ENCODE results near the gene C1orf159.

Gene C1orf159

DNA sequence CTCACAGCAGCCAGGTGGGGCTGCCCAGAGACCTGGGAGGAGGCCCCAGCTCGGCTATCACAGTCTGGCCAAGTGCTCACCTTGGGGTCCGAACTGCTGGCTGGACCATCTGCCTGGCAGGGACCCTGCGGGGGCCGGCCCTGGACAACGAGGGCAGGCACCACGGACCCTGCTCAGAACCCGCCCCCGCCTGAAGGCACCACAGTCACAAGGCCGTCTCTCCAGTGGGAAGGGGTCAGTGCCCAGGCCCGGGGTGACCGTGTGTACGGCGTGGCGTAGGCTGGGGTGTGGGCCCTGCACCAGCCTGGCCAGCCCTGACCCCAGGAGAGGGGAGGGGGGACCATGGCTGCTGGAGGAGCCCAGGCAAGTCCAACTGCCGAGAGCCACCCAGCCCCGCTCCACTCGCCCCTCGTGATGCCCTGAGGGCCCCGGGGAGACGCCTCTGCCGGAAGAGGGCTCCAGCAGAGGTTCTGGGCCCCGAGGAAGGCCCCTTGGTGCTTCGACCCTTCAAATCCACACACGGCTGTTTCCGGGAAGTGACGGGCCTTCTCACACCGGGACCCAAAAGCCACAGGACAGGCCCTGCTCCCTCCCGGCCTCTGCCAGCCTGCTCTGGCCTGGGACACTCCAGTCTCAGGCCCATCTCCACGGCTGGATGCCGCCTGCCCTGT, 30.6 kb downstream of the C1orf159 start:
- no peak for TF ChIP-seq NFIC (IDR thresholded peaks at IDR 0.05)
- TF ChIP-seq RAD21 (IDR thresholded peaks at IDR 0.05; ENCODE audit: low read depth) = no peak
- TF ChIP-seq TCF12 (IDR thresholded peaks at IDR 0.05; ENCODE audit: low read depth) = no peak
- TF ChIP-seq CEBPB (IDR thresholded peaks at IDR 0.05) = no peak
- no peak for TF ChIP-seq TEAD4 (IDR thresholded peaks at IDR 0.05)
- TF ChIP-seq ZBTB7A (IDR thresholded peaks at IDR 0.05; ENCODE audit: low read depth) = no peak
- no peak for TF ChIP-seq EGR1 (IDR thresholded peaks at IDR 0.05)

DNA sequence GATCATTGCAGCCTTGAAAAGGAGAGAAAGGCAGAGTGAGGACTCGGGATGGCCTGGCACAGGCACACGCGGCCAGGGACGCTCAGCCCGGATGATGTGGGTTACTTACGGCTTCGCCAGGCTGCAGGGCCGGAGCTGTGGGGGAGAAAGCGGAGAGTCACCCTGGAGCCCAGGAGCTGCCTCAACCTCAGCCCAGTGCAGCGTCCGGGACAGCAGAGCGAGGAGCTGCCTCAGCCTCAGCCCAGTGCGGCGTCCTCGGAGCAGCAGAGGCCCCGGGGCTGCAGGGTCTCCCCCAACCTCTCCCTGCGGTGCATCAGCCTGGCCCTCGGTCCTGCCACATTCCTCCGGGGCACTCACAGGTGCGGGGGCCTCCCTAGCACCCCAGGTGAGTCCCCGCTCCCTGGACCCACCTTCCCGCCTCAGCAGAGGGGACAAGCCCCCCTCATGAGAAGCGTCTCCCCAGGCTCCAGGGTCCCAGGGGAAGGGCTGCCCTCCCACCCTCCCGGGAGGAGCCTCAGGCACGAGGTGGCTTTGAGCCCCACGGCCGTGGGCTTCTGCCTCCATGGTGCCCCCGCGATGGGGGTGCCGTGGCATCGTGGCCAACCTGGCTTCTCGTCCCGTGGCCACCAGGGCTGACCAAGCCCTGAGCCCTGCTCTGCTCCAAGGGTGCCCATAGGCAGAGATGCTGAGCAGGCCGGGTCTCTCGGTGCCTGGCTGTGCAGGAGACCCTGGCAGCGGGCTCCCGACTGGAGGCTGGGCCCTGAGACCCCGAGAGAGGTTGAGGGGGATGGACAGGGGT, 31.3 kb downstream of the C1orf159 start:
- TF ChIP-seq NFIC (IDR thresholded peaks at IDR 0.05) (no peak), CREB1 (IDR thresholded peaks at IDR 0.05; ENCODE audit: low read depth) (no peak), TCF12 (IDR thresholded peaks at IDR 0.05; ENCODE audit: low read depth) (no peak), EGR1 (IDR thresholded peaks at IDR 0.05) (no peak), FOXM1 (IDR thresholded peaks at IDR 0.05; ENCODE audit: borderline replicate concordance, low read depth) (no peak), TEAD4 (IDR thresholded peaks at IDR 0.05) (no peak), EP300 (IDR thresholded peaks at IDR 0.05; ENCODE audit: borderline replicate concordance) (no peak), TAF1 (IDR thresholded peaks at IDR 0.05; ENCODE audit: low read depth) (no peak), CEBPB (IDR thresholded peaks at IDR 0.05) (no peak), RAD21 (IDR thresholded peaks at IDR 0.05; ENCODE audit: low read depth) (no peak), ZBTB7A (IDR thresholded peaks at IDR 0.05; ENCODE audit: low read depth) (no peak), YY1 (IDR thresholded peaks at IDR 0.05; ENCODE audit: low read depth) (no peak)
- TF ChIP-seq, protein P1, sequence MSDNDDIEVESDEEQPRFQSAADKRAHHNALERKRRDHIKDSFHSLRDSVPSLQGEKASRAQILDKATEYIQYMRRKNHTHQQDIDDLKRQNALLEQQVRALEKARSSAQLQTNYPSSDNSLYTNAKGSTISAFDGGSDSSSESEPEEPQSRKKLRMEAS (IDR thresholded peaks at IDR 0.05) = no peak
- TF ChIP-seq, protein P2, sequence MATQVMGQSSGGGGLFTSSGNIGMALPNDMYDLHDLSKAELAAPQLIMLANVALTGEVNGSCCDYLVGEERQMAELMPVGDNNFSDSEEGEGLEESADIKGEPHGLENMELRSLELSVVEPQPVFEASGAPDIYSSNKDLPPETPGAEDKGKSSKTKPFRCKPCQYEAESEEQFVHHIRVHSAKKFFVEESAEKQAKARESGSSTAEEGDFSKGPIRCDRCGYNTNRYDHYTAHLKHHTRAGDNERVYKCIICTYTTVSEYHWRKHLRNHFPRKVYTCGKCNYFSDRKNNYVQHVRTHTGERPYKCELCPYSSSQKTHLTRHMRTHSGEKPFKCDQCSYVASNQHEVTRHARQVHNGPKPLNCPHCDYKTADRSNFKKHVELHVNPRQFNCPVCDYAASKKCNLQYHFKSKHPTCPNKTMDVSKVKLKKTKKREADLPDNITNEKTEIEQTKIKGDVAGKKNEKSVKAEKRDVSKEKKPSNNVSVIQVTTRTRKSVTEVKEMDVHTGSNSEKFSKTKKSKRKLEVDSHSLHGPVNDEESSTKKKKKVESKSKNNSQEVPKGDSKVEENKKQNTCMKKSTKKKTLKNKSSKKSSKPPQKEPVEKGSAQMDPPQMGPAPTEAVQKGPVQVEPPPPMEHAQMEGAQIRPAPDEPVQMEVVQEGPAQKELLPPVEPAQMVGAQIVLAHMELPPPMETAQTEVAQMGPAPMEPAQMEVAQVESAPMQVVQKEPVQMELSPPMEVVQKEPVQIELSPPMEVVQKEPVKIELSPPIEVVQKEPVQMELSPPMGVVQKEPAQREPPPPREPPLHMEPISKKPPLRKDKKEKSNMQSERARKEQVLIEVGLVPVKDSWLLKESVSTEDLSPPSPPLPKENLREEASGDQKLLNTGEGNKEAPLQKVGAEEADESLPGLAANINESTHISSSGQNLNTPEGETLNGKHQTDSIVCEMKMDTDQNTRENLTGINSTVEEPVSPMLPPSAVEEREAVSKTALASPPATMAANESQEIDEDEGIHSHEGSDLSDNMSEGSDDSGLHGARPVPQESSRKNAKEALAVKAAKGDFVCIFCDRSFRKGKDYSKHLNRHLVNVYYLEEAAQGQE (IDR thresholded peaks at IDR 0.05; ENCODE audit: low read depth) = no peak
- TF ChIP-seq, protein P3, sequence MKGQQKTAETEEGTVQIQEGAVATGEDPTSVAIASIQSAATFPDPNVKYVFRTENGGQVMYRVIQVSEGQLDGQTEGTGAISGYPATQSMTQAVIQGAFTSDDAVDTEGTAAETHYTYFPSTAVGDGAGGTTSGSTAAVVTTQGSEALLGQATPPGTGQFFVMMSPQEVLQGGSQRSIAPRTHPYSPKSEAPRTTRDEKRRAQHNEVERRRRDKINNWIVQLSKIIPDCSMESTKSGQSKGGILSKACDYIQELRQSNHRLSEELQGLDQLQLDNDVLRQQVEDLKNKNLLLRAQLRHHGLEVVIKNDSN (IDR thresholded peaks at IDR 0.05) = no peak

DNA sequence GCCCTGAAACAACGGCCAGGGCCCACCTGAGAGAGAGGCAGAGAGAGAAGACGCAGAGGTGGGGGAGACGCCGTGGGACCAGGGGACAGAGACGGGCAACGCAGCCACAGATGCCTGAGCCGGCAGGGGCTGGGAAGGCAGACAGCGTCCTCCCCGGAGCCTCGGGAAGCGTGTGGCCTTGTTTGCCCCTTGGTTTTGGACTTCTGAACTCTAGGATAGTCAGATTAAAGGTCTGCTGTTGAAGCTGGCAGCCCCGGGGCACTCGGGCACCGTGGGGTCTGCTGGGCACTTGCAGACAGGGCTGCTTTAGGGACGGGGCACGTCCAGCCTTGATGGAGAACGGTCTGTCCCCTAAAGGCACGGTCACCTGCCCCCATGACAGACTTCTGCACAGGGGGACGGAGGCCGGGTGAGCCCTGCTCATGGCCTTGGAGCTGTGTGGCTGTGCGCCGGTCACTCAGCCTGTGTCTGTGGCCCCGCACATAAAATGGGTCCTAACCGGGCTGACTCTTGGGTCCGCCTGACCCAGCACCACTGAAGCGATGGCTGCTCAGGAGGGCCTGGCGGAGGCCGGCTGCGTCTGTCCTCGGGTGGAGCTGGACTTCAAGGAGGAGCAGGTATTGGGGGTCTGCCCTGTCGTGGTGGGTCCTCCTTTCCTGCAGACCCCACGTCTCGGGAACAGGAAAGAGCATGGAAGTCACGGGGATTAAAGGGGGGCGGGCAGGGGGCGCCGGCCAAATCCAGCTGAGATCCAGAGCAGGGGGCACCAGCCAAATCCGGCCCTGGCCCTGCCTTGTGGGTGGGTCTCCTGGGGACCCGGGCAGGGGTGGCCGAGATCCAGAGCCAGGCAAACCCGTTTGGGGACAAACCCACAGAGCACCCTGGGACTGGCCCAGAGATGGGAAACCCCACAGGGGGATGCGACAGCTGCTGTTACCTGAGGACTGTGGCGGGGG, 32.2 kb downstream of the C1orf159 start:
- TF ChIP-seq, protein P3 (IDR thresholded peaks at IDR 0.05) = no peak
- TF ChIP-seq TCF12 (IDR thresholded peaks at IDR 0.05; ENCODE audit: low read depth) = no peak
- TF ChIP-seq YY1 (IDR thresholded peaks at IDR 0.05; ENCODE audit: low read depth) = no peak
- TF ChIP-seq ZBTB7A (IDR thresholded peaks at IDR 0.05; ENCODE audit: low read depth) = no peak
- TF ChIP-seq RAD21 (IDR thresholded peaks at IDR 0.05; ENCODE audit: low read depth) = no peak
- TF ChIP-seq TEAD4 (IDR thresholded peaks at IDR 0.05) = no peak
- no peak for TF ChIP-seq EP300 (IDR thresholded peaks at IDR 0.05; ENCODE audit: borderline replicate concordance)
- TF ChIP-seq CREB1 (IDR thresholded peaks at IDR 0.05; ENCODE audit: low read depth) = no peak
- no peak for TF ChIP-seq TAF1 (IDR thresholded peaks at IDR 0.05; ENCODE audit: low read depth)
- TF ChIP-seq FOXM1 (IDR thresholded peaks at IDR 0.05; ENCODE audit: borderline replicate concordance, low read depth) = no peak
- TF ChIP-seq, protein P1 (IDR thresholded peaks at IDR 0.05) = no peak
- TF ChIP-seq CEBPB (IDR thresholded peaks at IDR 0.05) = no peak
- no peak for TF ChIP-seq NFIC (IDR thresholded peaks at IDR 0.05)
- TF ChIP-seq EGR1 (IDR thresholded peaks at IDR 0.05) = no peak
- TF ChIP-seq, protein P2 (IDR thresholded peaks at IDR 0.05; ENCODE audit: low read depth) = no peak

DNA sequence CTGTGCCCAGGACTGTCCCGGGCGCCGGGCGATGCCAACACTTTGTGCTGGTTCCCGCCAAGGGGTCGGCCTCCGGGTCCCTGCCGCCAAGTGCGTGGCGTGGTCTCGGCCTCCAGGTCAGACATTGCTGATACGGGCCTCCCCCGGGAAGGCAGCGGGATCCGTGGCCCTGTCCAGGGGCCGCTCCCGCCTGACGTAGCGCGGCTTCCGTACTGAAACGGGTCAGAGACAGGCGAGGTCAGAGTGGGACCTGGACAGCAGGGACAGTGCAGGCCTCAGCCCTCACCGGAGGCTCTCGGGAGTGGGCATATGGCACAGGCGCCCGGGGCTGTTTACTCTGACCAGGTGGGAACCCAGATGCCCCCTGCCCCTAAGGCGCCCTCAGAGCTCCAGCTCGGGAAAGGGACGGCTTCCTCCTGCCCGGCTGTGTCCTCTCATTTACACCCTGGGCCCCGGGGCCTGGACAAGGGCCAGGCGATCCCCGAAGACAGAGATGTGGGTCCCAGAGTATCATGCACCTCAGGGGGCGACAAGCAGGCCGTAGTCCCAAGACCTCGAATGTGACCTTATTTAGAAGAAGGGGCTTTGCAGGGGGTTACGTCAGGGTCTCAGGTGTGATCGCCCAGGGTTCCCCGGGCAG, 33.0 kb downstream of the C1orf159 start:
- TF ChIP-seq ZBTB7A (IDR thresholded peaks at IDR 0.05; ENCODE audit: low read depth) = 0 out of 2 replicates have a peak, but pooled peaks have one; percentile 2
- TF ChIP-seq EGR1 (IDR thresholded peaks at IDR 0.05) = no peak

Data from Ishikawa (cell line).